ENCODE measurements around the gene ENPP7.

The ENPP7 gene

GRCh38 chr17:79733692-79734070 is 2.9 kb downstream of the ENPP7 start:
- DNase-seq = no peak

- DNase-seq = no peak
Measured at GRCh38 chr17:79735096-79735495, 4.4 kb downstream of the ENPP7 start.

- DNase-seq = no peak
Measured at GRCh38 chr17:79737046-79737921, 6.5 kb downstream of the ENPP7 start.

GRCh38 chr17:79737922-79738578 is 7.3 kb downstream of the ENPP7 start:
- DNase-seq = no peak

GRCh38 chr17:79738643-79739042 is 7.9 kb downstream of the ENPP7 start:
- no peak for DNase-seq

GRCh38 chr17:79739148-79740062 is 8.7 kb downstream of the ENPP7 start:
- no peak for DNase-seq

- DNase-seq = no peak
Measured at GRCh38 chr17:79740413-79740812, 9.7 kb downstream of the ENPP7 start.

- DNase-seq = no peak
Measured at GRCh38 chr17:79741401-79741750, 10.6 kb downstream of the ENPP7 start.

GRCh38 chr17:79741751-79742588 is 11.2 kb downstream of the ENPP7 start:
- no peak for DNase-seq

- DNase-seq = no peak
Measured at GRCh38 chr17:79742589-79742918, 11.8 kb downstream of the ENPP7 start.

GRCh38 chr17:79742951-79743476 is 12.3 kb downstream of the ENPP7 start:
- DNase-seq = no peak

GRCh38 chr17:79743614-79744013 is 12.9 kb downstream of the ENPP7 start:
- no peak for DNase-seq

GRCh38 chr17:79745641-79746105 is 14.9 kb downstream of the ENPP7 start:
- DNase-seq = no peak

- no peak for DNase-seq
Measured at GRCh38 chr17:79746889-79747507, 16.3 kb downstream of the ENPP7 start.

- no peak for DNase-seq
Measured at GRCh38 chr17:79747508-79748294, 17.0 kb downstream of the ENPP7 start.

GRCh38 chr17:79748295-79749099 is 17.8 kb downstream of the ENPP7 start:
- no peak for DNase-seq

GRCh38 chr17:79749156-79749815 is 18.5 kb downstream of the ENPP7 start:
- DNase-seq = no peak

GRCh38 chr17:79749958-79750357 is 19.2 kb downstream of the ENPP7 start:
- no peak for DNase-seq

All from NCI-H1048 (cell line).